HepG2 (cell line): ENCODE results near the gene CHDH. TPM values are rescaled to one million over a fixed set of nuclear protein-coding genes. Genes with fewer than 3 reads are reported as not detected.
A peak's percentile ranks its signal among the peaks of the same experiment; 100 is the strongest.

Experiments
- ATF6 ChIP-seq: sonication (generic); formaldehyde crosslinking; conservative IDR thresholded peaks from 2 replicates; pipeline ENCODE4 v1.4.0; 2020; ENCODE audit warnings: missing genetic modification reagents
- CC2D1A ChIP-seq: sonication (generic); formaldehyde crosslinking; IDR thresholded peaks from 2 replicates; pipeline ENCODE4 v1.8.1; 2023; ENCODE audit warnings: mild to moderate bottlenecking, missing genetic modification reagents
- CREB1 ChIP-seq, 2 experiments: fragments of 450-650 bp in 1 of 2; IDR thresholded peaks; 2 replicates each; pipeline ENCODE4 v1.6.1; 2016 to 2017; ENCODE audit warnings: control low read depth in 1 of 2, mild to moderate bottlenecking in 1 of 2, missing compliant biosample characterization in 1 of 2, missing genetic modification characterization in 1 of 2
- DMAP1 ChIP-seq: IDR thresholded peaks from 2 replicates; pipeline ENCODE4 v1.6.1; 2016
- E2F2 ChIP-seq: sonication (generic); formaldehyde crosslinking; IDR thresholded peaks from 2 replicates; pipeline ENCODE4 v1.4.0; 2020; ENCODE audit warnings: missing genetic modification reagents, borderline replicate concordance
- GLI4 ChIP-seq: sonication (generic); formaldehyde crosslinking; IDR thresholded peaks from 2 replicates; pipeline ENCODE4 v1.5.1; 2020; ENCODE audit warnings: missing genetic modification reagents, mild to moderate bottlenecking, moderate library complexity, borderline replicate concordance
- HNRNPL ChIP-seq: fragments of 200-400 bp; formaldehyde crosslinking; IDR thresholded peaks from 2 replicates; pipeline ENCODE4 v1.6.1; 2017; ENCODE audit warnings: mild to moderate bottlenecking, low read depth, low read length
- HNRNPLL ChIP-seq: fragments of 200-400 bp; formaldehyde crosslinking; IDR thresholded peaks from 2 replicates; pipeline ENCODE4 v1.6.1; 2017; ENCODE audit warnings: mild to moderate bottlenecking, low read depth, low read length; ENCODE audit not compliant: poor library complexity, severe bottlenecking
- MXD1 ChIP-seq: sonication (generic); formaldehyde crosslinking; IDR thresholded peaks from 2 replicates; pipeline ENCODE4 v1.4.0; 2020; ENCODE audit warnings: mild to moderate bottlenecking, missing genetic modification reagents
- NFYC ChIP-seq: IDR thresholded peaks from 2 replicates; pipeline ENCODE4 v1.6.1; 2016; ENCODE audit warnings: missing genetic modification reagents, missing compliant biosample characterization
- PHF8 ChIP-seq: sonication (generic); formaldehyde crosslinking; IDR thresholded peaks from 2 replicates; pipeline ENCODE4 v1.5.0; 2020; ENCODE audit warnings: missing genetic modification reagents
- PTBP1 ChIP-seq: fragments of 200-400 bp; formaldehyde crosslinking; IDR thresholded peaks from 2 replicates; pipeline ENCODE4 v1.6.1; 2018; ENCODE audit warnings: low read length, low read depth; ENCODE audit not compliant: poor library complexity, severe bottlenecking
- RFXAP ChIP-seq: sonication (generic); formaldehyde crosslinking; IDR thresholded peaks from 2 replicates; pipeline ENCODE4 v1.4.0; 2020; ENCODE audit warnings: missing genetic modification reagents, borderline replicate concordance
- SIX4 ChIP-seq: sonication (generic); formaldehyde crosslinking; IDR thresholded peaks from 2 replicates; pipeline ENCODE4 v1.4.0; 2020; ENCODE audit warnings: missing genetic modification reagents
- SNAPC5 ChIP-seq: sonication (generic); formaldehyde crosslinking; IDR thresholded peaks from 2 replicates; pipeline ENCODE4 v1.8.1; 2023; ENCODE audit warnings: mild to moderate bottlenecking, missing genetic modification reagents, borderline replicate concordance
- ZFP82 ChIP-seq: sonication (generic); formaldehyde crosslinking; IDR thresholded peaks from 2 replicates; pipeline ENCODE4 v1.5.1; 2020; ENCODE audit warnings: mild to moderate bottlenecking, missing genetic modification reagents, borderline replicate concordance
- ZNF10 ChIP-seq: sonication (generic); formaldehyde crosslinking; IDR thresholded peaks from 2 replicates; pipeline ENCODE4 v1.4.0; 2020; ENCODE audit warnings: mild to moderate bottlenecking, low read depth, missing genetic modification reagents, borderline replicate concordance
- ZNF207 ChIP-seq: fragments of 450-650 bp; IDR thresholded peaks from 2 replicates; pipeline ENCODE4 v1.6.1; 2016; ENCODE audit warnings: antibody characterized with exemption, borderline replicate concordance
- ZNF460 ChIP-seq: sonication (generic); formaldehyde crosslinking; IDR thresholded peaks from 2 replicates; pipeline ENCODE4 v1.5.1; 2020; ENCODE audit warnings: missing genetic modification reagents, mild to moderate bottlenecking, borderline replicate concordance
- ZNF770 ChIP-seq: sonication (generic); formaldehyde crosslinking; IDR thresholded peaks from 2 replicates; pipeline ENCODE4 v1.5.0; 2020; ENCODE audit warnings: mild to moderate bottlenecking, missing genetic modification reagents
- ZSCAN12 ChIP-seq: sonication (generic); formaldehyde crosslinking; IDR thresholded peaks from 2 replicates; pipeline ENCODE4 v1.9.0; 2021; ENCODE audit warnings: mild to moderate bottlenecking, missing genetic modification reagents
- ZSCAN20 ChIP-seq: sonication (generic); formaldehyde crosslinking; IDR thresholded peaks from 2 replicates; pipeline ENCODE4 v1.4.0; 2020; ENCODE audit warnings: missing genetic modification reagents, mild to moderate bottlenecking, borderline replicate concordance
- polyA plus RNA-seq, 8 experiments: library from polyadenylated mRNA; depleted of rRNA in 3 of 8; stranded (reverse) in 7 of 8; unstranded in 1 of 8; fragments of >200 nt; fragmentation: Illumina TruSeq in 4 of 8; extraction: Trizol in 4 of 8; gene quantifications; 2 replicates each; pipeline versions ENCODE4 v1.2.1 to v1.2.3, GENCODE V29; 2011 to 2016; ENCODE audit warnings: low read depth in 4 of 8, missing spikeins in 1 of 8, mixed read lengths in 1 of 8; ENCODE audit not compliant: insufficient read depth in 1 of 8
- total RNA-seq, 5 experiments: library from RNA; depleted of rRNA; stranded (reverse); fragments of >200 nt; fragmentation: Illumina TruSeq; extraction: Trizol; gene quantifications; 2 replicates each; pipeline ENCODE4 v1.2.3, GENCODE V29; 2016; ENCODE audit warnings: low read depth in 1 of 5

The CHDH gene
- total and polyA plus RNA-seq, 2 of the 13 experiments (the other 11 are each of a cell fraction or from before 2014, with no cell fraction given): 28.1 to 48.9 TPM

GRCh38 chr3:53845103-53845880 is 927 bp downstream of the CHDH start (continued):
- TF ChIP-seq PTBP1: no peak
- TF ChIP-seq ATF6: no peak
- no peak for TF ChIP-seq ZNF207
- no peak; the same call in 1 of the 2 replicates for TF ChIP-seq SIX4
- no peak for TF ChIP-seq DMAP1 (CRISPR knock-in tag)
- 0 out of 2 replicates have a peak, but pooled peaks have one; percentile 57 for TF ChIP-seq GLI4
- no peak for TF ChIP-seq HNRNPLL
- TF ChIP-seq CC2D1A (CRISPR knock-in tag): no peak
- TF ChIP-seq SNAPC5 (CRISPR knock-in tag): no peak
- TF ChIP-seq HNRNPL: 0 out of 2 replicates have a peak, but pooled peaks have one; percentile 9
- no peak for TF ChIP-seq ZSCAN20 (CRISPR knock-in tag)
- TF ChIP-seq ZNF770 (CRISPR knock-in tag): no peak
- no peak for TF ChIP-seq ZNF460
- TF ChIP-seq ZSCAN12: no peak
- no peak for TF ChIP-seq MXD1
- no peak for TF ChIP-seq RFXAP (CRISPR knock-in tag)
- no peak for TF ChIP-seq NFYC (CRISPR knock-in tag)
- TF ChIP-seq CREB1 (IDR thresholded peaks at IDR 0.05): no peak
- TF ChIP-seq CREB1 (CRISPR knock-in tag; IDR thresholded peaks at IDR 0.05): no peak
- TF ChIP-seq E2F2 (CRISPR knock-in tag): no peak
- no peak for TF ChIP-seq ZNF10 (CRISPR knock-in tag)
- no peak for TF ChIP-seq ZFP82 (CRISPR knock-in tag)
- TF ChIP-seq PHF8: no peak; the same call in 1 of the 2 replicates
